D721Med (cell line): ENCODE results near the gene IL10RA.

ENCODE experiments used
- DNase-seq: peaks from one replicate; pipeline ENCODE4 v3.0.0; 2011; ENCODE audit warnings: low spot score; ENCODE audit not compliant: insufficient read length
- FAIRE-seq: peaks from 2 replicates; lab custom pipeline; 2011; peaks lifted over from hg19 to GRCh38; lab: Jason Lieb, UNC
- TF ChIP-seq, protein P1 (sequence below): IDR thresholded peaks from 2 replicates; pipeline ENCODE4 v1.5.1; 2012; ENCODE audit warnings: mild to moderate bottlenecking, control low read depth; ENCODE audit not compliant: insufficient read depth; ENCODE audit errors: missing control alignments

The IL10RA gene

DNA sequence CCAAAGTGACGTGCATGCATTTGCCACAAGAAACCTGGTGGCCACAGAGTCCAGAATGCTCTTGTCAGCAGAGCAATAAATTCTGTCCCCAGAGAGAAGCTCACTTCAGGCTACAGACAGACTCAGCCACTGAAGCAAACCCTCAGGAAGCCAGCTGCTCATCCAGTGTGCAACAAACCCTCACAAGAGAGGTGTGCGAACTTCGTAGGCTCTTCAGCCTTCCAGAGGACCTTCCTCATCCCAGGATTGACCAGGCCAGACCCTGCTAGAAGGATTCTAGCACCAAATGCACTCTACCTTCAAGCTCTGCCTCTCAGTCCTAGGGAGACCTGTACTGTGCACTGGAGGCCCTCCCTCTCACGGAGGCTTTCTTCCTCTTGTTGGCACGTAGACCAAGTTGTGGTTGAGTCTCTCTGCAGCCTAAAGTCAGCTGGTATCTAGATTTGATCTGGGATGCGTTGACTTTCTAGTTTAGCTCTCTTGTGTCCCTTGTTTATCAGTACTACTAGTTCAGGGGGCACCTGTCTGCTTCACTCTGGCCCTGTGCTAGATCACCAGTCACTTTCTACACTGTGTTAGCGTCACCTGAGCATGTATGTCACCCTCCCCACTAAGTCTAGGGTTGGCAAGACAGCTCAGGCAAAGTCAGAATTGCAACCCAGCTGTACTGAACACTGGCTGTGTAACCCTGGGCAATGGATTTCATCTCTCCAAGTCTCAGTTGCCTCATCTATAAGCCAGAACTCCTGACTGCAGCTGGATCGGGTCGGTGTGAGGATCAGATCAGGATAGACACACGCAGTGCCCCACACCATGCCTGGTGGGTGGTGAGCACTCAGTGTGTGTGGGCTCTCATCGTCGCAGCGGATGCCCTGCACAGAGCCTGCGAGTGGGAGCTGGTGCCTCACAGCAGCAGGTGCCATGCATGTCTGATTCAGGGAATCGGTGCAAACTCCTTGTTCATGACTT lies 34.9 kb upstream of the IL10RA start:
- TF ChIP-seq, protein P1, sequence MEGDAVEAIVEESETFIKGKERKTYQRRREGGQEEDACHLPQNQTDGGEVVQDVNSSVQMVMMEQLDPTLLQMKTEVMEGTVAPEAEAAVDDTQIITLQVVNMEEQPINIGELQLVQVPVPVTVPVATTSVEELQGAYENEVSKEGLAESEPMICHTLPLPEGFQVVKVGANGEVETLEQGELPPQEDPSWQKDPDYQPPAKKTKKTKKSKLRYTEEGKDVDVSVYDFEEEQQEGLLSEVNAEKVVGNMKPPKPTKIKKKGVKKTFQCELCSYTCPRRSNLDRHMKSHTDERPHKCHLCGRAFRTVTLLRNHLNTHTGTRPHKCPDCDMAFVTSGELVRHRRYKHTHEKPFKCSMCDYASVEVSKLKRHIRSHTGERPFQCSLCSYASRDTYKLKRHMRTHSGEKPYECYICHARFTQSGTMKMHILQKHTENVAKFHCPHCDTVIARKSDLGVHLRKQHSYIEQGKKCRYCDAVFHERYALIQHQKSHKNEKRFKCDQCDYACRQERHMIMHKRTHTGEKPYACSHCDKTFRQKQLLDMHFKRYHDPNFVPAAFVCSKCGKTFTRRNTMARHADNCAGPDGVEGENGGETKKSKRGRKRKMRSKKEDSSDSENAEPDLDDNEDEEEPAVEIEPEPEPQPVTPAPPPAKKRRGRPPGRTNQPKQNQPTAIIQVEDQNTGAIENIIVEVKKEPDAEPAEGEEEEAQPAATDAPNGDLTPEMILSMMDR: no peak
- FAIRE-seq (no peak), DNase-seq (no peak)

- no peak for DNase-seq
- no peak for FAIRE-seq
- TF ChIP-seq, protein P1: no peak
Measured at GRCh38 chr11:117953024-117953671, 33.0 kb upstream of the IL10RA start.

GRCh38 chr11:117958949-117959348 lies 27.2 kb upstream of the IL10RA start:
- TF ChIP-seq, protein P1: no peak
- FAIRE-seq (no peak), DNase-seq (no peak)

GRCh38 chr11:117959438-117960149 lies 26.6 kb upstream of the IL10RA start:
- no peak for FAIRE-seq
- TF ChIP-seq, protein P1: no peak
- DNase-seq: no peak

DNA sequence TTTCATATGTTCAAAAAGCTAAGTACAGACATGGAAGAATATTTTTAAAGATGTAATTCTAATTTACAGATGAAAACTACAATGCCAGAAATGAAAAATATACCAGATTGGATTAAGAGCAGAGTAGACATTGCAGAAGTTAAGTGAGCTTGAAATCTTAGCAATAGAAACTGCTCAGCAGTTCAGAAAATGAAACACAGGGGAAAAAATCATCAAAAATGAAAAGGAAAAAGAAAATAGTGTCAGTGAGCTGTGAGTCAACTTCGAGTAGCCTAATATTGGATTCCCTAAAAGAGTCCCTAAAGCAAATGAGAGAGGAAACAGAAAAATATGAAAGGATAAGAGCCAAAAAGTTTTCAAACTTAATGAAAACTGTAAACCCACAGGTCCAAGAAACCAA lies 25.8 kb upstream of the IL10RA start:
- TF ChIP-seq, protein P1: no peak
- FAIRE-seq (no peak), DNase-seq (no peak)

DNA sequence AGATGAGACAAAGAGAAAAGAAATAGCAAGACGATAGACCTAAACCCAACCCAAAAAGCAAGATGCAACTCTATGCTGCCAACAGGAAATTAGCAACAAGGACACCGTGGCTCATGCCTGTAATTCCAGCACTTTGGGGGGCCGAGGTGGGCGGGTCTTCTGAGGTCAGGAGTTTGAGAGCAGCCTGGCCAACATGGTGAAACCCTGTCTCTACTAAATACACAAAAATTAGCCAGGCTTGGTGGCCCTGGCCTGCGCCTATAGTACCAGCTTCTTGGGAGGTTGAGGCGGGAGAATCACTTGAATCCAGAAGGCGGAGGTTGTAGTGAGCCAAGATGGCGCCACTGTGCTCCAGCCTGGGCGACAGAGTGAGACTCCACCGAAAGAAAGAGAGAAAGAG lies 24.3 kb upstream of the IL10RA start:
- DNase-seq (no peak), FAIRE-seq (no peak)
- TF ChIP-seq, protein P1: no peak
